Measurements from ENCODE around the gene CEL. TPM values are rescaled to one million over a fixed set of nuclear protein-coding genes. Genes with fewer than 3 reads are reported as not detected.

CEL gene
- total RNA-seq, 2 donors from 2014 or later, result 1.7 to 2.8 TPM

GRCh38 chr9:133054966-133055365 lies 6.8 kb upstream of the CEL start:
- WGBS, result 78% methylated on average over 16 of the region's 16 CpGs
- no peaks in the 10 kb centered on the region for H3K4me1 ChIP-seq (replicated peaks)
- DNase-seq (ENCODE audit: low spot score), result no peak
- TF ChIP-seq CTCF (IDR thresholded peaks at IDR 0.05) (no peak), POLR2A (IDR thresholded peaks at IDR 0.05) (no peak), POLR2AphosphoS5 (IDR thresholded peaks at IDR 0.05) (no peak)
- H3K27me3 ChIP-seq (replicated peaks; ENCODE audit: insufficient read depth), result no peaks in the 10 kb centered on the region
- H3K27ac ChIP-seq, result no peak overlapping the region
- H3K36me3 ChIP-seq, result peaks cover 0 to 19% of the 10 kb centered on the region in 2 donors
- intact Hi-C loops (cut with DNase I), result no loop called here
- no peak overlapping the region for H3K4me3 ChIP-seq
- no peaks in the 10 kb centered on the region for H3K9me3 ChIP-seq

GRCh38 chr9:133055788-133056420 lies 5.9 kb upstream of the CEL start:
- Histone ChIP-seq H3K27me3 (replicated peaks; ENCODE audit: insufficient read depth) (no peaks in the 10 kb centered on the region), H3K36me3 (peaks cover 0 to 17% of the 10 kb centered on the region in 2 donors), H3K27ac (no peak overlapping the region), H3K9me3 (no peaks in the 10 kb centered on the region), H3K4me1 (replicated peaks) (no peaks in the 10 kb centered on the region), H3K4me3 (no peak overlapping the region)
- TF ChIP-seq CTCF (IDR thresholded peaks at IDR 0.05) (no peak), POLR2A (IDR thresholded peaks at IDR 0.05) (no peak), POLR2AphosphoS5 (IDR thresholded peaks at IDR 0.05) (no peak)
- no peak for DNase-seq (ENCODE audit: low spot score)
- WGBS, result 89% methylated on average over 17 of the region's 17 CpGs
- intact Hi-C loops (cut with DNase I), result no loop called here

DNA sequence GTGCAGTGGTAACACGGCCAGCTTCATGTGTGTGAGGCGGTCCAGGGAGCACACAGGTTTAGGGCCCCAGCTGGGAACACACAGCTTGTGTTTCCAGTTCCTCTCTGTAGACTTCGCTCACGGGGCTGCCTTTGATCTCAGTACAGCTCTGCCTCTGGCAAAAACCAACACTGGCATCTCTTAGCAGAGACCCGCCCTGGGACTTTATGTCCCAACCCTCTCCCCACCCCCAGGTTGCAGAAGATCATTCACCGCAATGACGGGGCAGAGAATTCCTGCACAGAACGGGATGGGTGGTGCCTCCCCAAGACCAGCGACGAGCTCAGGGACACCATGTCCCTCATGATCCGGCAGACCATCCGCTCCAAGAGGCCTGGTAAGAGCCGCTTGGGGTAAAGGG lies 5.2 kb upstream of the CEL start:
- no peaks in the 10 kb centered on the region for H3K9me3 ChIP-seq
- intact Hi-C loops (cut with DNase I), result no loop called here
- H3K36me3 ChIP-seq, result peaks cover 0 to 11% of the 10 kb centered on the region in 2 donors
- H3K27me3 ChIP-seq (replicated peaks; ENCODE audit: insufficient read depth), result no peaks in the 10 kb centered on the region
- TF ChIP-seq POLR2AphosphoS5 (IDR thresholded peaks at IDR 0.05) (no peak), POLR2A (IDR thresholded peaks at IDR 0.05) (no peak), CTCF (IDR thresholded peaks at IDR 0.05) (no peak)
- 71% methylated on average over 13 of the region's 13 CpGs for WGBS
- H3K27ac ChIP-seq, result no peak overlapping the region
- no peak overlapping the region for H3K4me3 ChIP-seq
- no peak for DNase-seq (ENCODE audit: low spot score)
- H3K4me1 ChIP-seq (replicated peaks), result no peaks in the 10 kb centered on the region

DNA sequence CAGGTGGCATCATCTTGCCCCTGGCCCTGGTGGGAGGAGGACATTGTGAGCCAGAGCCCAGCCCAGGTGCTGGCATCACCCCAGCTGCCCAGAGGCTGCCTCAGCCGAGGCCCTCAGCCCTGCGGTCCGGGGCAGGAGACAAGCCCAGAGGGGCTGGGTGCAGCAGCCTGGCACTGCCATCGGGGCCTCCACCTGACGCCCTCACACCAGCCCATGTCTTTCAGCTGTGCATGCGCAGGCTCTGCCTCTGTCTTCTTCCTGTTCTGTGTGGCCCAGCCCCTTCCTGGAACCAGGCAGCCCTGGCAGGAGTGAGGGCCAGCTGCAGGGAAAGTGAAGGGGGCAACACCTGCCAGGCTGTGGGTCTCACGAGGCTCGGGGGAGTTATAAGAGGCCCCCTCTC lies 4.8 kb upstream of the CEL start:
- no peak for TF ChIP-seq POLR2A (IDR thresholded peaks at IDR 0.05)
- TF ChIP-seq CTCF (IDR thresholded peaks at IDR 0.05), result no peak
- no peak for TF ChIP-seq POLR2AphosphoS5 (IDR thresholded peaks at IDR 0.05)
- Histone ChIP-seq H3K36me3 (peaks cover 0 to 10% of the 10 kb centered on the region in 2 donors), H3K4me3 (no peak overlapping the region), H3K27me3 (replicated peaks; ENCODE audit: insufficient read depth) (no peaks in the 10 kb centered on the region), H3K4me1 (replicated peaks) (no peaks in the 10 kb centered on the region), H3K27ac (no peak overlapping the region), H3K9me3 (no peaks in the 10 kb centered on the region)
- intact Hi-C loops (cut with DNase I), result no loop called here
- WGBS, result 69% methylated on average over 8 of the region's 8 CpGs
- DNase-seq (ENCODE audit: low spot score), result no peak

DNA sequence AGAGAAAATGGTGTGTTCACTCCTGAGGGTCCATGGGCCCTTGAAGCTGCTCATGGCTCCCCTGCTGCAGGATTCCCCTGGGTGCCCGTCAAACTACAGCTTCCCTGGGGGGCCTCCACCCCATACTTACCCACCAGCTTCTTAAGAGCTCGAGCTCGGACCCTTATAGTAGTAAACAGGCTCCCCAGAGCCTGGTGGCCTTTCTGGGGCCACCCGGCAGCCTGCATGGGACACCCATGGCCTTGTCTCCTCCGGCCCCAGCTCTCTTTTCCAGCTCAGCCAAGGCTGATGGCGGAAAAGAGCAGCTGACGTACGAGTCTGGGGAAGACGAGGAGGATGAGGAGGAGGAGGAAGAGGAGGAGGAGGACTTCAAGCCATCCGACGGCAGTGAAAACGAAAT lies 4.2 kb upstream of the CEL start:
- DNase-seq (ENCODE audit: low spot score), result no peak
- TF ChIP-seq CTCF (IDR thresholded peaks at IDR 0.05) (no peak), POLR2AphosphoS5 (IDR thresholded peaks at IDR 0.05) (no peak), POLR2A (IDR thresholded peaks at IDR 0.05) (no peak)
- no peak overlapping the region for H3K27ac ChIP-seq
- no peaks in the 10 kb centered on the region for H3K27me3 ChIP-seq (replicated peaks; ENCODE audit: insufficient read depth)
- WGBS, result 94% methylated on average over 12 of the region's 12 CpGs
- peaks cover 0 to 10% of the 10 kb centered on the region in 2 donors for H3K36me3 ChIP-seq
- no peaks in the 10 kb centered on the region for H3K4me1 ChIP-seq (replicated peaks)
- H3K9me3 ChIP-seq, result no peaks in the 10 kb centered on the region
- no peak overlapping the region for H3K4me3 ChIP-seq
- intact Hi-C loops (cut with DNase I), result no loop called here

Data from prostate gland (tissue), 2 donors.